CD4-positive, alpha-beta T cell treated with Interleukin-10 for 1 hour (primary cell): Measurements from ENCODE around the gene GGN.
A peak's percentile ranks its signal among the peaks of the same experiment; 100 is the strongest.
"Not testable (repeated sequence)": the region's sequence is repeated elsewhere in the genome, so short reads cannot be mapped to it uniquely, and the experiment has no call there.

Experiments used
- DNase-seq: peaks from one replicate; pipeline ENCODE4 v3.0.0-alpha.2; 2020

GGN gene

DNA sequence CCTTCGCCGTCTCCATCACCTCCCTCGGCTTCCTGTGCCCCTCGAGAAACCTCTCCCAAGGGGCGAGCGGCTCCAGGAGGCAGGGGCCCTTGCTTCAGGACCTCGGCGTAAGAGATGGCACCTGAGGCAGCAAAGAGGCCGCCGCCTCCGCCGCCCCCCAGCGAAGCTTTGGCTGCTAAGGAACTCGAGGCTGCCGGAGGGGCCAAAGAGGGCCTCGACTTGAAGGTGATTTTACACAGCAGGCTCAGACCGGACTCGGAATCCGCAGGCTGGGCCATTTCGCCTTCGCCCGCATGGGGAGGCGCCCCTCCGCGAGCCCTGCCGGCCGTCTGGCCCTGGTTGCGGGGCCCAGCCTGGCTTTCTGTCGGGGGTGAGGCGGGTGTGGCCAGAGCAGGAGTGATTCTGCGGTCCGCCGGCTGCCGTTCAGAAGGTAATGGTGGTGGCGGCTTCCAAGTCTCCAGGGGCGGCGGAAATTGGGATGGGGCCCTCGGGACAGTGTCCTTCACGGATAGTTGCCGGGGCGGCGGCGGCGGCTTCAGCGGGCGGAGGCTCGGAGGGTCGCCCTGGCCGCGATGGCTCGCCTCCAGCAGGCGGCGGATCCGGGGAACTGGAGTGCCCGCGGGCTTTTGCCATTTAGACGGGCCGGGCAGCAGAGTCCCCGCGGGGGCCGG lies 1.4 kb downstream of the GGN start:
- no peak for DNase-seq

DNA sequence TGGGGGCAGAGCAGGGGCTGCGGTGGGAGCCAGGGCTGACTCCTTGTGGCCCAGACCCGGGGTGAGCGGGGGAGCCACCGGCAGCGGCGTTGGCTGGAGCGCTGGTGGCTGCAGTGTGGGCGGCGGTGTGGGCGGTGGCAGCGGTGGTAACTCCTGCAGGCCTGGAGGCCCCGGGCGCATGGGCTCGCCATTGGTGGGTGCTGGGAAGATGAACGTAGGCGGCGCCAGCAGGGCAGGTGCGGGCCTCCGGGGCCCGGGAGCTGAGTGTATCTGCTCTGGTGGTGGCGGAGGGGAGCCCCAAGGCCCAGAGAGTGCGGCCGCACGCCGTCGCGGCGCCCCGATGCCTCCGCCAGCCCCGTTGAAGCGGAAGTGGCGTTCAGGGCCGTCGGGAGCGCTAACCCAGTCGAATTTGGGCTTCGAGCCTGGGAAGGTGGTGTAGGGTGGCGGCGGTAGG lies 2.0 kb downstream of the GGN start:
- DNase-seq = no peak

DNA sequence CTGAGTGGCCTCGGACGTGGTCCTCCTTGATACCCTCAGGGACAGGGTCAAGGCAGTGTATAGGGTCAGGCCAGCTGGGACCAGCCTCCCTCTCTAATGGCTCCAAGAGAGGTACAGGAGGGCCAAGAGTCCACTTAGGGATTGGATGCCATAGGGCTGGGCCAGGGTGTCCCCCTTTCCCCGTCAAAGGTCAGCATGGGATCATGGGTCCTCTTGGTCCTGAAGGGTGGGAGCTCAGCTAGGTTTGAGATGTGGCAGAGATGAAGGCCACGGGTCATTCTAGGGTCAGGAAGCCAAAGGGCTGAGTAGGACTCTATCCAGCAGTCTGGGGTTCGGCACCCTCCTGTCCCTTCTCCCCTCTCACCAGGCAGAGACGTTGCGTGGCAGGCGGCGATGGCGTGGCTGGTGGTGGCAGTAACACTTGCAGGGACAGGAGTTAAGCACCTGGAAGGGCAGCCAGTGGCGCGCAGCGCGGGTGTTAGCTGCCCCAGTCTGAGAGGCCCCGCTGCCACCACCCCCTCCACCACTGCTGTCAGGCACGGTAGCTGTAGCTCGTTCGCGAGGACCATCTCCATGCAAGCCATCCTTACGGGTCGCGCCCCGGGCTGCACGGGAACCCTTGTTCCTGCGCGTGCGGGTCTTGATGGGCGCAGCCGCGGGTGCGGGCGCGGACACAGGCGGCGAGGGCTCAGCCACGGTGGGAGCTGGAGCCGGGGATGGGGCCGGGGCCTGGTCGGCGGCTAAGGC lies 2.6 kb downstream of the GGN start:
- no peak for DNase-seq

DNA sequence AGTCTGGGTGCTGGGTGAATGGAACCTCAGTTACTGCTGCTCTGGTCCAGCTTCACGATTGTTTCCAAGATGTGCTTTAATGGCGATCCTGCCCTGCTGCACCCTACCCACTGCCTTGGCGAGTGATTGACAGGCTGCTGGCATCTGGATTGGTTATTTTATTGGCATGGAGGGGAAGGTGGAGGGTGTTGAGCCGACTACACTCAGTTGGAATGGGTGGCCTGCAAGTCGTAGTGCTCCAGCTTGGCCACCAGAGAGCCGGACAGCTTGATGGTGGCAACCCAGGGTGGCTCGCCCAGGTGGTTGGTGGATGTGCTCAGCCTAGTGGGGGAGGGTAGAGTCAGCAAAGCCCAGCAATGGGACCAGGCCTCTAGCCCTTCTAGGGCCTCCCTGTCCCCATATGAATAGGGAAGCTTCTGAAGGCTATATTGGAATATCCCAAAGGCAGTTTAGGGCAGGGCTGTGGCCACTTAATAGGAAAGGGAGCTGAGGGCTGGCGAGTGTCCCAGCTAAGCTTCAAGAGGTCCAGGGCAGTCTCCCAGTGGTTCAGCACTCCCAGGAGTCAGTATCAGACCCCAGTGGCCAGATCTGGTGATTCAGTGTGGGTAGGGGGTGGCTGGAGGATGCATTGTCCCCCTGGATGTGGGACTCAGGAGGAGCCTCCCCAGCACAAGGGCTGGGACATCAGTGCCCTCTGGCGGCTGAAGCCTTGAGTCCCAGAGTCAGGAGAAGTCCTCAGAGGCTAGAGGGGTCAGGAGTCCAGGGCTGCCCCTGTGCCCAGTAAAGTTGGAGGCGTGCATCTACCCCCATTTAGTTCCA lies 3.4 kb downstream of the GGN start:
- no peak for DNase-seq

DNA sequence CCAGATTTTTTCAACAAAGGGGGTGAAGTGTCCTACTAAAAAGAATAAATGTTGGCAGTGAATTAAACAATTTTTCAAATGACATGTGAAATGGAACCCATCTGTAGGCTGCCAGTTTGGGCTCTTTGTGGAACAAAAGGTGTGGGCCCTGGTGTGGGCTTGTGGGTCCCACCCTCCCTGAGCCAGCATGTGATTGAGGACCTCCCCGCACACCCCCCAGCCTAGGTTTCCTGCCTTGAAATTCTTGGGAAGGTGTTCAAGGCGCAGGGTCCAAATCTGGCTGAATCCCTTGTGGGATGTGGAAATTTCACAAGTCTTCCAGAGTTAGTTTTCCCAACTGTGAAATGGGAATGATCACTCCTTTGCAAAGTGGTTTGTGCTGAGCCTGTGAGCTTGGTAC lies 4.1 kb downstream of the GGN start:
- no peak for DNase-seq

DNA sequence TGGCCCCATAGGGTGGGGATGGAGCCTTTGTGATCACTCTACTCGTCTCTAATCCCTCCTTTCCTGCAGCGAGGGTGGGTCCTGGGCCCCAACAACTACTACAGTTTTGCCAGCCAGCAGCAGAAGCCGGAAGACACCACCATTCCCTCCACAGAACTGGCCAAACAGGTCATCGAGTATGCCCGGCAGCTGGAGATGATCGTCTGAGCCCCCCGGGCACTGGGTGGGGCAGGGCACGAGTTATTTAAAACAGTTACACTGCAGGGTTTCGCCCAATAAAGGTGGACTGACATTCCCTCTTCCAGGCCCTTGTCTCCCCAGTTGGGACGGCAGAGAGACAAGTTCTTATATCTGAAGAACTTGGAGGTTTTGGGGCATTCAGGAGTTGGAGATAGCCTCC lies 4.7 kb downstream of the GGN start:
- DNase-seq = no peak

DNA sequence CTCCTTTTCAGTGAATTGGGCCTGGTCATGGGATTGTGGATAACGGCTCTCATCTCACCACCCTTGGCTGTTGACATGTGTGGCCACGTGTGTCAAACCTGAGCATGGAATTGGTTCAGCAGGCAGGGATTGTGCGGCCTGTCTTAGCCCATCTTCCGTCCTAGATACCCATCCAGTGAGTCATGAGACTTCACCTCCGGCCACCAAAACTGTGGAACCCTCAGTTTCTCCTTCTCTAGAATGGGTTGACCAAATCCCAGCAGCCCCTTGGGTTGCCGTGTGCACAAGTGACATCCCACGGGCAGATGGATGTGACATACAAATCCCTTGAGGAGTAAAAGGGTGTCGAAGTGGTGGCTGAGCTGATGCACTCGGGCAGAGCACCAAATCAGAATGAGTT lies 6.7 kb downstream of the GGN start:
- DNase-seq = no peak

DNA sequence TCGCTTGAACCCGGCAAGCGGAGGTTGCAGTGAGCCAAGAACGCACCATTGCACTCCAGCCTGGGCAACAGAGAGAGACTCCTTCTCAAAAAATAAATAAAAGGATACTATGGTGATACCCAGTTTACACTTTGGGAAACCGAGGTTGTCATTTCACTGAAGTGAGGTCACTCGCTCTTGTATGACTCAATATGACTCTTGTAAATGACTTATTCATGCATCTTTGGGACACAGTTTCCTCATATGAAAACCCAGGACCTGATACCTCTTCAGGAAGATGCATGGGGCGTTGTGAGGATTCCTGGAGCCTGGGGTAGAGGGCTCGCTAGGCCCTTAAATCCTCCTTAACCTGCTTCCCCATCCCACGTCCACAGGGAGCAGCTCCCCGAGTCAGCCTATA lies 9.0 kb downstream of the GGN start:
- DNase-seq = no peak

DNA sequence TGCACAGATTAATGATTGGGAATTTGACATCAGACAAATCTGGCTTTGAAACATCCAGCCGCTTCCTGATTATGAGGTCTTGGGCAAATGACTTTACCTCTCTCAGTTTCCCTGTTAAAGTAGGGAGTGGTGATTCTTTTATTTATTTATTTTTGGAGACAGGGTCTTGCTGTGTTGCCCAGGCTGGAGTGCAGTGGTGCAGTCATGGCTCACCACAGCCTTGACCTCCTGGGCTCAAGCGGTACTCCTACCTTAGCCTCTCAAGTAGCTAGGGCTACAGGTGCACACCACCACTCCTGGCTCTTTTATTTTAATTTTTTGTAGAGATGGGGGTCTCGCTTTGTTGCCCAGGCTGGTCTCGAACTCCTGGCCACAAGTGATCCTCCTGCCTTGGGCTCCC lies 10.8 kb downstream of the GGN start:
- DNase-seq = no peak

DNA sequence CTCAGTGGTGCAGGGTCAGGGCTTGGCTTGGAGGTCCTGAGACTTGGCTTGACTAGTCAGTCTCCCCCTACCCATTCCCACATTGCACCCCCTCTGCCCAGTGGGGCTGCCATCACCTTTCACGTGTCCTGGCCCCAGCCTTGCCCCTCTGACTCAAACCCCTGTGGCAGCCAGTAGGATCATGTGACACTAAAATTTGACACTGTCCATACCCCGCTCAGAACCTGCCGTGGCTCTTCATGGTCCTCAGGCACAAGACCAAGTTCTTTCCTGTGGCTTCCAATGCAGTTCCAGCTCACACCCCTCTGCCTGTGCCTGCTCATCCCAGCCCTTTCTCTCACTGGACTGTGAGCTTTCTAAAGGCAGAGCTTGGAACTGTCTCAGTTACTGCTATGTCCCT lies 11.3 kb downstream of the GGN start:
- DNase-seq = no peak

DNA sequence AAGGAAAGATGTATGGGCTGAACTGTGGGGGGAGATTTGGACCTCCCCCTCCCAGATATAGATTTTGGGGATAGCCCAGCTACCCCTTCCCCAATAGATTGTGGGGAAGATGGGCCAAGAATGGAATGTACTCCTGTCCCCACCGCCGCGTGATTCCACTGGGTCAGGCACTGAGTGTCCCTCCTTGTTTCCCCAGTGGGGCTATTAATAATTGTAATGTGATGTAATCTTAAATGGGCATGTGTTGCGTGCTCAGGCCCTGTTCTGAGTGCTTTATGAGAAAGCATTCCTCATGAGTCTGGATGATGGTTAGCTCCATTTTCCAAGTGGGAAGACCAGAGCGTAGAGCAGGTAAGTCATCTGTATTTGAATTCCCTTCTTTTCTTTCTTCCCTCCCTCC lies 12.1 kb downstream of the GGN start:
- DNase-seq = no peak

DNA sequence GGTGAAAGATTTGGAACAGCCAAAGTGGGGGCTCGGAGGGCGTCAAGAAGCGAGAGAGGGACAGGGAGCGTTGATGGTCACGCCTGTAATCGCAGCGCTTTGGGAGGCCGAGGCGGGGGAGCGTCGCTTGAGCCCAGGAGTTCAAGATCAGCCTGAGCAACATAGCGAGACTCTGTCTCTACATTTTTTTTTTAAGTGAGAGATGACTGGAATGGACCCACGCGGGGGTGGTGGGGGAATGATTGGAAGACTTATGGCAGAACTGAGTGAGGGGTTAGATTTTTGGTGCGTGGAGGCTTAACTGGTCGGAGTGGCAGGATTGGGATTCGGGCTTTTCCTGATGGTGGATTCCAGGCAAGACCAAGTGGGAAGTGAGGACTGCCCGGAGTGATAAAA lies 12.7 kb downstream of the GGN start:
- DNase-seq = no peak

DNA sequence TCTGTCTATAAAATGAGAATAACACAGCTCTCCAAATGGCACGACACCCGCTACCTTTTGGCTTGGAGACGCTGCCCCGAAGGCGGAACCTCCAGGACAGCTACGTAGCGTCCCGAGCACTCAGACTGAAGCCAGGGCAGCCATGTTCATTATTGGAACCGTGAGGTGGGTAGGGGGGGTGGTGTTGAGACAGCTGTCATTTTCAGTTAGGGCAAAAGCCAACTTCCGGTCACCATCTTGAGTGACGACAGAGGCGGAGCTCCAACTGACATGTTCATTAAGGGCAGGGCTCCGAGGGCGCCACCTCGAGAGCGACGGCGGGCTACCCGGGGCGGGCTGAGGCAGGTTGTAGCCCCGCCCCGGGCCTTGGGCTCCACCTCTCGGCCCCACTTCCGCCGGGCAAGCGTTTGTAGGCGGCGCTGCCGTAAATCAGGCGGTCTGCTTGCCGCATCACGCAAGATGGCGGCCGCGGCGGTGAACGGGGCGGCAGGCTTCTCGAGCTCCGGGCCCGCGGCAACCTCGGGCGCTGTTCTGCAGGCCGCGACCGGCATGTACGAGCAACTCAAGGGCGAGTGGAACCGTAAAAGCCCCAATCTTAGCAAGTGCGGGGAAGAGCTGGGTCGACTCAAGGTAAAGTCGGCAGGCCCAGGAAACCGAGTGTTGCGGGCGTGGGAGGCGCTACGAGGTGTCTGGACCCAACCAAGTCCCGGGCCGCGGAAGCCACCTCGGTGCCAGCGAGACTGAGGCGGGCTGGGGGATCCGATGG lies 13.3 kb downstream of the GGN start, which contains the start of gene PSMD8:
PSMD8 (plus strand) TSS at position 240 of the 766 bp plus-strand sequence; CDS start at position 271, 31 bp downstream.
- DNase-seq = peak; percentile 99

DNA sequence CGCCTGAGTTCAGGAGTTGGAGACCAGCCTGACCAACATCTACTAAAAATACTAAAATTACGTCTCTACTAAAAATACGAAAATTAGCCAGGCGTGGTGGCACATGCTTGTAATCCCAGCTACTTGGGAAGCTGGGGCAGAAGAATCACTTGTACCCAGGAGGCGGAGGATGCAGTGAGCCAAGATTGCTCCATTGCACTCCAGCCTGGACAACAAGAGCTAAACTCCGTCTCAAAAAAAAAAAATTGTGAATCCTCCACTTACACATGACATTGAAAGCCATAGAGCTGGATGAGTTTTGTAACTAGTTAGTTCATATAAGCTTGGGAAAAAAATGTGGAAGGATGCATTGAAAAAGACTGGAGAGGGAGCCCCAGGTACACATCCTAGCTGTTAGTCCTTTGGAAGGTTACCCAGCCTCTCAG lies 13.9 kb downstream of the GGN start:
- DNase-seq = no peak

DNA sequence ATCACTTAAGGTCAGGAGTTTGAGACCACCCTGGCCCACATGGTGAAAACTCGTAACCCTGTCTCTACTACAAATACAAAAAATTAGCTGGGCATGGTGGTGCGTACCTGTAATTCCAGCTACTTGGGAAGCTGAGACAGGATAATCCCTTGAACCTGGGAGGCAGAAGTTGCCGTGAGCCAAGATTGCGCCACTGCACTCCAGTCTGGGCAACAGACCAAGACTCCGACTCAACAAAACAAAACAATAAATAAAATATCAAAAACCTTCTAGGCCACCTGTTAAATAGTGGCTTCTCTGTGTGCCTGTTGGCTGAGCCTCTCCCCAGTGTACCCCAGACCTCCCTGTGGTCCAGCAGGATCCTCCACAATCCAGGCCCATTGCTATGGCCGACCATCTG lies 16.8 kb downstream of the GGN start:
- no peak for DNase-seq

DNA sequence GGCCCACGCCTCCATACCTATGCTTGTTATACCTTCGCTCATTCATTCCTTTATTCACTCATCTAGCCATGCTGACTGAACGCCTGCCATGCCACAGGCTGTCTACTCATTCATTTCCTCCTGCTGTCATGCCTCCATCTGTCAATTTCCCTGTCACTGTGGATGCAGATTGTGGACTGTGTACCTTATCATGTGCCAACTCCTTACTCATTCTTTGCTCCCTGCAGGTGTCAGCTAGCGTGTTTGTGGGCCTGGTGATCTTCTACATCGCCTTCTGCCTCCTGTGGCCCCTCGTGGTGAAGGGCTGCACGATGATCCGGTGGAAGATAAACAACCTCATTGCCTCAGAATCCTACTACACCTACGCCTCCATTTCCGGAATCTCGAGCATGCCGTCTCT lies 17.5 kb downstream of the GGN start:
- no peak for DNase-seq

DNA sequence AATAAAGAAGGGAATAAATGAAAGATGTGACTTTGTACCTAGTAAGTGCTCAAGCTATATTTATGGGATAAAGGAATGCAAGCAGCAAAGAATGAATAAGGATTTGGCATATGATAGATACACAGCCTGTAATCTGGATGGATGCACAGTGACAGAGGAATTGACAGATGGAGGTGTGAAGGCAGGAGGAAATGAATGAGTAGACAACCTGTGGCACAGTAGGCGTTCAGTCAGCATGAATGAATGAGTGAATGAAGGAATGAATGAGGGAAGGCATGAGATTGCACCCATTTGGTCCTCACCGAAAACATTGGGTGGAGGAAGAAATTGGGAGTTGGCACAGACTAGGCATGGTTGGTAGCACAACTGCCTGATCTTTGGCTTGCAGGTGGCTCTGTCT lies 18.2 kb downstream of the GGN start:
- DNase-seq = no peak

DNA sequence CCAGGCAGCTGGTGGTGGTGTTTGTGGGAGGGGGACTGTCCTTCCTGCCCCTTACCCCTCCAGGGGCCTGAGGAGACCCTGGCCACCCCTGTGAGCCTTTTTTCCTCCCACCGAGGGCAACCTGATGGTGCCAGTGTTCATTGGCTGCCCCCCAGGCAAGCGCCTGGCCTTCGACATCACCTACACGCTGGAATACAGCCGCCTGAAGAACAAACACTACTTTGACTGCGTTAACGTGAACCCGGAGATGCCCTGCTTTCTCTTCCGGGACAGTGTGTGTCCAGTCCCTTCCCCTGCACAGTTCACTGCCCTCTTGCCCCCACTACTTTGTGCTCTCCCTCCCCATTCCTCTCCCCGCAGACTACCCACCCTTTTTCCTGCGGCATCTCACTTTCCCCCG lies 20.8 kb downstream of the GGN start:
- no peak for DNase-seq

DNA sequence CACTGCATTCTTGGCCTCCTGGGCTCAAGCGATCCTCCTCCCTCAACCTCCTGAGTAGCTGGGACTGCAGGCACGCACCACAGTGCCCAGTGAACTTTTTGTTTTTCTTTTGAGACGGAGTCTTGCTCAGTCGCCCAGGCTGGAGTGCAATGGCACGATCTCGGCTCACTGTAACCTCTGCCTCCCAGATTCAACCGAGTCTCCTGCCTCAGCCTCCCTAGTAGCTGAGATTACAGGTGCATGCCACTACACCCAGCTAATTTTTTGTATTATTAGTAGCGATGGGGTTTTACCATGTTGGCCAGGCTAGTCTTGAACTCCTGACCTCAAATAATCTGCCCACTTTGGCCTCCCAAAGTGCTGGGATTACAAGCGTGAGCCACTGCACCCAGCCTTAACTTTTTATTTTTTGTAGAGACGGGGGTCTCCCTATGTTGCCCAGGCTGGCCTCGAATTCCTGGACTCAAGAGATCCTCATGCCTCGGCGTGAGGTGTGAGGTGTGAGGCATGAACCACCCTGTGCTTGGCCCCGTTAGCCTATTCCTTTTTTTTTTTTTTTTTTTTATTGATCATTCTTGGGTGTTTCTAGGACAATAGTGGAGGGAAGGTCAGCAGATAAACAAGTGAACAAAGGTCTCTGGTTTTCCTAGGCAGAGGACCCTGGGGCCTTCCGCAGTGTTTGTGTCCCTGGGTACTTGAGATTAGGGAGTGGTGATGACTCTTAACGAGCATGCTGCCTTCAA lies 24.7 kb downstream of the GGN start:
- not testable (repeated sequence) for DNase-seq

DNA sequence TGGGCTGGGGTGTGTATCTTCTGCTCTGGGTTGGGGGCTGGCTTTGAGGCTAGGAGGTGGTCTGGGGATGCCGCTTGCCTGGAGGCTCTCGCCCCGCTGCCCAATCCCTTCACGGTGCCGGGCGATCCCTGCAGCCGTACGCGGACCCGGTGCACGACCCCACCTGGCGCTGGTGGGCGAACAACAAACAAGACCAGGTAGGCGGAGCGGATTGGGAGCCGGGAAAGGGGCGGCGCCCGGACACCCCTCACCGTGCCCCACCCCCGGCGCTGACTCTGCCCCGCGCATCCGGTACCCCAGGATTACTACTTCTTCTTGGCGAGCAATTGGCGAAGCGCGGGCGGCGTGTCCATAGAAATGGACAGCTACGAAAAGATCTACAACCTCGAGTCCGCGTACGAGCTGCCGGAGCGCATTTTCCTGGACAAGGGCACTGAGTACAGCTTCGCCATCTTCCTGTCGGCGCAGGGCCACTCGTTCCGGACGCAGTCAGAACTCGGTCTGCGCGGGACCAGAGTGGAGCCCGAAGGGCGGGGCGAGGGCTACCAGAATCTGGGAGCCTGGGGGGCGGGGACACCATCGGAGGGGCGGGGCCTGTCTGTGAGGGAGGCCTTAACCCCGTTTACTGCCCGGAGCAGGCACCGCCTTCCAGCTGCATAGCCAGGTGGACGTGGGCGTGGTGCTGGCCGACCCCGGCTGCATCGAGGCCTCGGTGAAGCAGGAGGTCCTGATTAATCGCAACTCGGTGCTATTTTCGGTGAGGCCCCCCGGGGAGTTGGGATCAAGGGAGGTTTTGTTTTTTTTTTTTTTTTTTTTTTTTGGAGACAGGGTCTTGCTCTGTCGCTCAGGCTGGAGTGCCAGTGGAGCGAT lies 25.5 kb downstream of the GGN start:
- DNase-seq = peak; percentile 80

DNA sequence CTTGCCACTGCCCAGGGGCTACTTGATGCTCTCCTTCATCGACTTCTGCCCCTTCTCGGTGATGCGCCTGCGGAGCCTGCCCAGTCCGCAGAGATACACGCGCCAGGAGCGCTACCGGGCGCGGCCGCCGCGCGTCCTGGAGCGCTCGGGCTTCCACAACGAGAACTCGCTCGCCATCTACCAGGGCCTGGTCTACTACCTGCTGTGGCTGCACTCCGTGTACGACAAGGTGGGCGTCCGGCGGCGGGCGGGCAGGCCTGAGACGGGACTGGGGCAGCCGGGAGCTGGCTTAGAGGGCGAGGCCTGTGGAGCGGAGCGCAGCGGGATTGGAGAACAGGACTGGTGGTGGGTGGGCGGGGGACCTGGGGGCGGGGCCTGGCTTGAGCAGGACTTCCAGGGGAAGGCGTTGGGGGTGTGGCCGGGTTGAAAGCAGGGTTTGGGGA lies 26.2 kb downstream of the GGN start:
- peak; percentile 68 for DNase-seq
